ENCODE data around the gene GNG4.

- TF ChIP-seq, protein P1, sequence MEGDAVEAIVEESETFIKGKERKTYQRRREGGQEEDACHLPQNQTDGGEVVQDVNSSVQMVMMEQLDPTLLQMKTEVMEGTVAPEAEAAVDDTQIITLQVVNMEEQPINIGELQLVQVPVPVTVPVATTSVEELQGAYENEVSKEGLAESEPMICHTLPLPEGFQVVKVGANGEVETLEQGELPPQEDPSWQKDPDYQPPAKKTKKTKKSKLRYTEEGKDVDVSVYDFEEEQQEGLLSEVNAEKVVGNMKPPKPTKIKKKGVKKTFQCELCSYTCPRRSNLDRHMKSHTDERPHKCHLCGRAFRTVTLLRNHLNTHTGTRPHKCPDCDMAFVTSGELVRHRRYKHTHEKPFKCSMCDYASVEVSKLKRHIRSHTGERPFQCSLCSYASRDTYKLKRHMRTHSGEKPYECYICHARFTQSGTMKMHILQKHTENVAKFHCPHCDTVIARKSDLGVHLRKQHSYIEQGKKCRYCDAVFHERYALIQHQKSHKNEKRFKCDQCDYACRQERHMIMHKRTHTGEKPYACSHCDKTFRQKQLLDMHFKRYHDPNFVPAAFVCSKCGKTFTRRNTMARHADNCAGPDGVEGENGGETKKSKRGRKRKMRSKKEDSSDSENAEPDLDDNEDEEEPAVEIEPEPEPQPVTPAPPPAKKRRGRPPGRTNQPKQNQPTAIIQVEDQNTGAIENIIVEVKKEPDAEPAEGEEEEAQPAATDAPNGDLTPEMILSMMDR (IDR thresholded peaks at IDR 0.05; ENCODE audit: low read depth, low read length) = no peak
- TF ChIP-seq MAX (IDR thresholded peaks at IDR 0.05; ENCODE audit: low read depth, low read length) = no peak
Observed at GRCh38 chr1:235582130-235582529, 67.5 kb downstream of the GNG4 start.
